NCI-H446 treated with DMSO at 0.1 percent for 48 hours (cell line): Measurements from ENCODE around the gene PANK2.
"Not testable (repeated sequence)": the region's sequence is repeated elsewhere in the genome, so short reads cannot be mapped to it uniquely, and the experiment has no call there.

Source experiments
- DNase-seq: peaks from one replicate; lab custom pipeline; 2025; lab: John Stamatoyannopoulos, UW

PANK2 gene

GRCh38 chr20:3871550-3872265 is 17.5 kb upstream of the PANK2 start:
- no peak for DNase-seq

- DNase-seq: no peak
These were observed 15.7 kb upstream of the PANK2 start for GRCh38 chr20:3873507-3873906.

- no peak for DNase-seq
These were observed 14.9 kb upstream of the PANK2 start for GRCh38 chr20:3874194-3874844.

GRCh38 chr20:3875378-3875974 is 13.7 kb upstream of the PANK2 start:
- DNase-seq: no peak

- DNase-seq: no peak
These were observed 13.2 kb upstream of the PANK2 start for GRCh38 chr20:3876000-3876399.

GRCh38 chr20:3876676-3877075 is 12.5 kb upstream of the PANK2 start:
- no peak for DNase-seq

GRCh38 chr20:3878921-3879274 is 10.3 kb upstream of the PANK2 start:
- DNase-seq: not testable (repeated sequence)

GRCh38 chr20:3885715-3886114 is 3.5 kb upstream of the PANK2 start:
- DNase-seq: no peak

GRCh38 chr20:3887876-3888620 is 1.1 kb upstream of the PANK2 start:
- DNase-seq: no peak

- no peak for DNase-seq
These were observed 556 bp downstream of the PANK2 start for GRCh38 chr20:3889489-3890397.

GRCh38 chr20:3890398-3890751 is 1.2 kb downstream of the PANK2 start:
- no peak for DNase-seq

- no peak for DNase-seq
These were observed 2.1 kb downstream of the PANK2 start for GRCh38 chr20:3890999-3891929.

- no peak for DNase-seq
These were observed 5.6 kb downstream of the PANK2 start for GRCh38 chr20:3894796-3895195.

GRCh38 chr20:3896302-3896701 is 7.1 kb downstream of the PANK2 start:
- DNase-seq: no peak

- no peak for DNase-seq
These were observed 7.8 kb downstream of the PANK2 start for GRCh38 chr20:3896853-3897583.

- DNase-seq: not testable (repeated sequence)
These were observed 9.0 kb downstream of the PANK2 start for GRCh38 chr20:3898181-3898580.

GRCh38 chr20:3898639-3899038 is 9.5 kb downstream of the PANK2 start:
- DNase-seq: no peak

GRCh38 chr20:3900187-3900604 is 11.0 kb downstream of the PANK2 start:
- no peak for DNase-seq

GRCh38 chr20:3901028-3901705 is 12.0 kb downstream of the PANK2 start:
- no peak for DNase-seq
